22Rv1 (cell line): Measurements from ENCODE around the gene TBL1XR1.

Experiments
- H3K27ac ChIP-seq: fragments of 450-650 bp; 2 replicates; pipeline ENCODE4 v1.5.1; 2017
- ZFX ChIP-seq: fragments of 450-650 bp; IDR thresholded peaks from 2 replicates; pipeline ENCODE4 v1.6.1; 2017; ENCODE audit warnings: antibody characterized with exemption, borderline replicate concordance
- TF ChIP-seq, protein P1 (sequence below): fragments of 450-650 bp; IDR thresholded peaks from 2 replicates; pipeline ENCODE4 v1.5.1; 2017; ENCODE audit warnings: mild to moderate bottlenecking

TBL1XR1 gene

DNA sequence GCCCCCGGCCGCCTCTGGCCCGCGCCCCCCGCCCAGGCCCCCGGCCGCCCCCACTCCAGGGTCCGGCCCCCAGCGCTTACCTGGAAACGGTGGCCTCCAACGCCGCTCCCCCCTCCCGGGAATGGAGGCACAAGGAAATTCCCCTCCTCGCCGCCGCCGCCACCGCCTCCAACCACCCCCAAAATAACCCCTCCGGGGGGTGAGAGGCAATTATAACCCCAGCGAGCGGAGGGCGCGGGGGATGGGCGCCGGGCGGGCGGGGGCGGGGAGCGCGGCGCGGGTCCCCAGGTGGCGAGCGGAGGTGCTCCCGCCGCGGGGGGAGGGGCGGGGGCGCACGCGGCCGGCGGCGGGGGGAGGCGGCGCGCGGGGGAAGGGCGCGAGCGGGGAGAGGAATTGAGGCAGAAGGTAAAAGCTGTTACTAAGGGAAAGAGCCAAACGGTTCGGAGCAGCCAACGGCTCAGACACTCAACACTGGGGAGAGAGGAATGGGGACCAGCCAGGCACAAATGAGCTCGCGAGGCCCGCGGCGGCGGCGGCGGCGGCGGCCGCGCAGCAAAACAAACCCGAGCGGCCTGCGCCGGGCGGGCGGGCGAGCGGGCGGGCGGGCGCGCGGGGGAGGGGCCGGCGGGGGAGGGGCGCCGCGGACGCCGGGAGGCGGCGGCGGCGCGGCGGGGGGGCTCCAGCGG is at the start of gene TBL1XR1:
Gene TBL1XR1 (minus strand): TSS at position 442 of the 686 bp plus-strand sequence. CDS start 132,505 bp downstream, outside the sequence.
- H3K27ac ChIP-seq = peak within 1 kb of the TSS; percentile 98
- no peak for TF ChIP-seq ZFX
- TF ChIP-seq, protein P1, sequence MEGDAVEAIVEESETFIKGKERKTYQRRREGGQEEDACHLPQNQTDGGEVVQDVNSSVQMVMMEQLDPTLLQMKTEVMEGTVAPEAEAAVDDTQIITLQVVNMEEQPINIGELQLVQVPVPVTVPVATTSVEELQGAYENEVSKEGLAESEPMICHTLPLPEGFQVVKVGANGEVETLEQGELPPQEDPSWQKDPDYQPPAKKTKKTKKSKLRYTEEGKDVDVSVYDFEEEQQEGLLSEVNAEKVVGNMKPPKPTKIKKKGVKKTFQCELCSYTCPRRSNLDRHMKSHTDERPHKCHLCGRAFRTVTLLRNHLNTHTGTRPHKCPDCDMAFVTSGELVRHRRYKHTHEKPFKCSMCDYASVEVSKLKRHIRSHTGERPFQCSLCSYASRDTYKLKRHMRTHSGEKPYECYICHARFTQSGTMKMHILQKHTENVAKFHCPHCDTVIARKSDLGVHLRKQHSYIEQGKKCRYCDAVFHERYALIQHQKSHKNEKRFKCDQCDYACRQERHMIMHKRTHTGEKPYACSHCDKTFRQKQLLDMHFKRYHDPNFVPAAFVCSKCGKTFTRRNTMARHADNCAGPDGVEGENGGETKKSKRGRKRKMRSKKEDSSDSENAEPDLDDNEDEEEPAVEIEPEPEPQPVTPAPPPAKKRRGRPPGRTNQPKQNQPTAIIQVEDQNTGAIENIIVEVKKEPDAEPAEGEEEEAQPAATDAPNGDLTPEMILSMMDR = no peak

DNA sequence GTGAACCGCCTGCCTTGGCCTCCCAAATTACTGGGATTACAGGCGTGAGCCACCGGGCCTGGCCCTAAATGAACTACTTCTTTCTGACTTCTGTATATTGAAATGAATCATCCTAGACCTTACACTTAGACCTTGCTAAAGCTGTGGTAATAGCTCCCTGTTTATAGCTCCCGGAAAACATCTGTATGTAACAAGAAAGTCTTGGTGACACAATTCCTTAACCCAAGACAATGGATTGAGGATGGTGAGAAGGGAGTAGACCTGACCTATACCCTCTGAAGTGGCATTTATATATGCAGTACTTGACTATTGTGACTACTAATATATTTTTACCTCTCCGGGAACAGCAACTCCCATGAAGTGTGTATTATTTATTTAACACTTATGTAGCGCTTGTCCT is 48.0 kb upstream of the TBL1XR1 start:
- TF ChIP-seq ZFX = no peak
- TF ChIP-seq, protein P1 = no peak
- H3K27ac ChIP-seq = no peak overlapping the region

DNA sequence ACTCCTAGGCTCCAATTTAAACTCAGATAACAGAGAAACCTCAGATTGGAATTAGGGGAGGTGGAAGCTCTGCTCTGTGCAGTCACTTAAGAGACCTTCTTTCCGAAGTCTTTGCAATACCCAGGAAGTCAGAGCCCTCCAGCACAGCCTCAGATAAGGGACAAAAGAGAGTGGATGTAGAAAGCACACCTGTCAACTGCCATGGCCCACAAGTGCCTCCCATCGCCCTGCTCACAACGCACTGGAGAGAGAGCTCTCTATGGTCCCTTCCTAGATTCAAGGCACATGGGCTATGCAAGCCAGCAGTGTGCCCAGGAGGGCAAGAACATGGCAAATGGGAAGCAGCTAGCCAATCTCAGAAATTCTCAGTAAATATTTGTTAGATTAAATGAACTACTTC is 47.3 kb upstream of the TBL1XR1 start:
- no peak overlapping the region for H3K27ac ChIP-seq
- TF ChIP-seq ZFX = no peak
- TF ChIP-seq, protein P1 = no peak

DNA sequence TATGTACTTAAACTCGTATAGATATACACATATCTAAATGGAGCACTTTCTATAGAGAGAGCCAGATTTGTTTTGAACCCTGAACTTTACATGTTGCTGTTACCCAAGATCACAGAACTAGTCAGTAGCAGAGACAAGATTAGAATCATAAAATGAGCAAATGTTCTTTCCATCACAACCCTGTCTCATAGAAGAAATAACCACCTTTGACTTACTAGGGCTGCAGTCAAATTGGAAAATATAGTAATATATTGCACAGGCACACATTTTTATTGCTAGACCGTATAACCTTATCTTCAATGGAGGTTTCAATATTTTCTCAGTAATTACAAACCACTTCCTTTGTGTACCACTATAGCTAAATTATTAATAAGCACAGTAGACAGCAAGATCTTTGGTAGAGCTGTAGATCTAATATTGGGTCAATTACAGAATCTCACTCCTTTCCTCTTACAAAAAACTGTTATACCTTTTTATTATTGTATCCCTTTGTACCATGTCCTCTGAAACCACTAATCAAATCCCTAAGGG is 41.5 kb upstream of the TBL1XR1 start:
- TF ChIP-seq ZFX = no peak
- TF ChIP-seq, protein P1 = no peak

DNA sequence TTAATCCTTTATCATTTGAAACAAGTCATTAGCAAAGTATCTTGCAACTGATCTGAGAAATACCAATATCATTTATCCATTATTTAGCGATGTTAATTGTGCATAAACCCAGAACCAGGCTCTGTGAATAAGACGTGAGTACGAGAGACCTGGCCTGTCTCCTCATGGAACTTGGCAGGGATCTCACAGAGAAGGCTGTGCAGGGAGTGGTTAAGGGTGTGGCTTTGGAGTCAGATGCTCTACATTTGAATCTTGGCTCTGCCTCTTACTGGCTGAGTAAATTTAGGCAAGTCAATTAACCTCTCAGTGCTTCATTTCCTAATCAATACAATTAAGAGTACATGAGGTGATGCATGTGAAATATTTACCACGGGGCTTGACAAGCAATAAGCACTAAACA is 39.9 kb upstream of the TBL1XR1 start:
- H3K27ac ChIP-seq = no peak overlapping the region
- TF ChIP-seq ZFX = no peak
- TF ChIP-seq, protein P1 = no peak

More for the DNA sequence above, 41.5 kb upstream of the TBL1XR1 start:
- H3K27ac ChIP-seq = no peak overlapping the region

DNA sequence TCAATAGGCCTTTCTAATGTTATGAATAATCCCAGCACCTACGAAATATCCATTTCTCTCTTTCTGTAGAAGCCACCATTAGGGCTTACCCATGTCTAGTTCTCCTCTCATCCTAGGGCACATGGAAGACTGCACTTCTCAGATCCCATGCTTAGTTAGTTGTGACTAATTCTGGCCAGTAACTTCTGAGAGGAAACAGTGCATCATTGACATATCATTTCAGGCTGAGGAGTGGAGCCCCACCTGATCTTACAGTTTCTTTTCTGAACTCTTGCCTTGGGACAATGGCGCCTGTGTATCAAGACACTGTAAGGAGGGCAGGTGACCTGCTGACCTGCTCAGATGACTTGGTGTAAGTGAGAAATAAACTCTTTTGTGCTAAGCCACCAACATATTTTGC is 39.4 kb upstream of the TBL1XR1 start:
- TF ChIP-seq, protein P1 = no peak
- TF ChIP-seq ZFX = no peak
- H3K27ac ChIP-seq = no peak overlapping the region

DNA sequence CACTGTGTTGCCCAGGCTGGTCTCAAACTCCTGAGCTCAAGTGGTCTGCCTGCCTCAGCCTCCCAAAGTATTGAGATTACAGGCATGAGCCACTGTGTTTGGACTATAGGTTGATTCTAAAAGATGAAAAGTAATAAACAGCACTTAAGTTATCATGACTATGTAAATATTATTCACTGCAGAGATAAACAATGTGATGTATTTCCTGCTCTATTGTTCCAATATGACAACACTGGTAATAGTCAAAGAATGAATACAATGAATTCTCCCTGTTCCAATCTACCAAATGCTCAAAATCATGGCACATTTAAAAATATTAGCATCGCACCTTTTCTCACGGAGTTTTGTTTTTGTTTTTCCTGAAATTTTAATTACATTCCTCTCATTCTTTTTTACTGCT is 36.8 kb upstream of the TBL1XR1 start:
- no peak overlapping the region for H3K27ac ChIP-seq
- no peak for TF ChIP-seq ZFX
- TF ChIP-seq, protein P1 = no peak
